GM19324 (cell line): ENCODE data around the gene PPP1R13B.
"Not testable (repeated sequence)": the region's sequence is repeated elsewhere in the genome, so short reads cannot be mapped to it uniquely, and the experiment has no call there.

Source experiments
- ATAC-seq: cut with Tn5 transposase; IDR thresholded peaks from one replicate; pipeline ENCODE4 v1.9.1; 2021; ENCODE audit warnings: mild to moderate bottlenecking, moderate library complexity; ENCODE audit not compliant: unreplicated experiment, low FRiP score

The PPP1R13B gene

GRCh38 chr14:103859416-103860202, 12.2 kb upstream of the PPP1R13B start:
- no peak for ATAC-seq

- ATAC-seq: no peak
Observed at GRCh38 chr14:103858063-103858781, 10.8 kb upstream of the PPP1R13B start.

- no peak for ATAC-seq
Observed at GRCh38 chr14:103857256-103857655, 9.9 kb upstream of the PPP1R13B start.

DNA sequence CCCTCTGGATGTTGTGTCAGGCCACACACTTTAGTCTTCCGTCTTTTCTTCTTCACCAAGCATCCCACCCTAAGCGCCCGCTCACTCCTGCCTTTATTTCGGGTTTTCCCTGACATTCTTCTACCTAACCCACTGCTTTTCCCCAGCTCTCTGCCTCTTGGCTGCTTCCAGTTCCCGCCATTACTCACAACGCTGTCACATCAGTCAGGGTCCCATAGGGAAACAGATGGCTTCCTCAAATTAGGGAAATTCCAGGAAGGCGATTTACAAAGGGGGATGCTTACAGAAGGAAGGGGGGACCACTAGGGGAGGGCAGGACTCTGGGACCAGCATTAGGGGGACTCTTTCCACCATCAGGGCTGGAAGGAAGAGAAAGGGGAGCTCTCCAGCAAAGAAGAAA, 9.2 kb upstream of the PPP1R13B start:
- no peak for ATAC-seq

DNA sequence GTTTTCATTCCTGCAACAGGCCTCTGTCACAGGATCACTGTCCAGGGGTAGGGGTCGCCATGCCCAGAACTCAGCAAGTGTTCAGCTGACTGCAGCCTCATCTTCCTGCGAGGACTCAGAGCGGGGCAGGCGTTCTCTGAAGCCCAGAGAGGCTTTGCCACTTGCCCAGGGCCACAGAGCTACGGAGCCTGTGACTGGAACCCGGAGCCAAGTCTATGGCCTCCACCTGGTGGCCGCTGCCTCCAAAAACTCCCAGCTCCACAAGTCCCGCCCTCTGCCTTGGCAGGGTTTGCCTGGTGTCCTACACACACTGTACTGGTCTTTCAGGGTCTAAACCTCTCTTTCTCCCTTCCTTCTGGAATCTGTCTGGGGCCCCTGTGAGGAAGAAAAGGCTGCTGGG, 8.7 kb upstream of the PPP1R13B start:
- ATAC-seq: no peak

GRCh38 chr14:103855734-103856095, 8.3 kb upstream of the PPP1R13B start:
- ATAC-seq: no peak

- ATAC-seq: no peak
Observed at GRCh38 chr14:103854822-103855733, 7.7 kb upstream of the PPP1R13B start.

DNA sequence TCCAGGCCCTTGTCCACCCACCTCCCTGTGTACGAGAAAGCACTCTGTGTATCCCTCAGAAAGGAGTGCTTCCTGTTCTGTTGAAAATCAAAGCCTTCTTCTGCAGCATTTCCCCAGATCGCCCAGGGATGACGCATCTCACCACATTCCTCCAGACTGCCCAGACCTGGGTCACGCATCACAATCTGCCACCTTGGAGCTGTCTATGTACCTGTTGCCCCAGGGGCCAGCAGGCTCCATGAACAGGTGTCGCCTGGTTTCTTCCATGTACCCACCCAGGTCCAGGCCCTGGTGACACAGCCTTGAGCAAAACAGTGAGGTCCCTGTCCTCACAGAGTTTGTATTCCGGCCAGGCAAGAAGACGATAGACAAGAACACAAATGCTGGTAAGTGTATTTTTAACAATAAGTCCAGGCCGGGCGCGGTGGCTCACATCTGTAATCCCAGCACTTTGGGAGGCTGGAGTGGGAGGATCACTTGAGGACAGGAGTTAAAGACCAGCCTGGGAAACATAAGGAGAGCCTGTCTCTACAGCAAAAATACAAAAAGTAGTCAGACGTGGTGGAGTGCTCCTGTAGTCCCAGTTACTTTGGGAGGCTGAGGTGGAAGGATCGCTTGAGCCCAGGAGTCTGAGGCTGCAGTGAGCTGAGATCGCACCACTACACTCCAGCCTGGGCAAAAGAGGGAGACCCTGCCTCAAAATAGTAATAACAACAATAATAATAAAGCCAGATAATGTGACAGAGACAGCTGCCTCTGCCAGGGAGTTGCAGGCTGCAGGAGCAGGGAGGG, 6.8 kb upstream of the PPP1R13B start:
- no peak for ATAC-seq

- no peak for ATAC-seq
Observed at GRCh38 chr14:103849151-103849886, 1.9 kb upstream of the PPP1R13B start.

GRCh38 chr14:103848175-103849077, 1.1 kb upstream of the PPP1R13B start:
- no peak for ATAC-seq

GRCh38 chr14:103846543-103847450, 578 bp downstream of the PPP1R13B start:
- ATAC-seq: peak; percentile 38

DNA sequence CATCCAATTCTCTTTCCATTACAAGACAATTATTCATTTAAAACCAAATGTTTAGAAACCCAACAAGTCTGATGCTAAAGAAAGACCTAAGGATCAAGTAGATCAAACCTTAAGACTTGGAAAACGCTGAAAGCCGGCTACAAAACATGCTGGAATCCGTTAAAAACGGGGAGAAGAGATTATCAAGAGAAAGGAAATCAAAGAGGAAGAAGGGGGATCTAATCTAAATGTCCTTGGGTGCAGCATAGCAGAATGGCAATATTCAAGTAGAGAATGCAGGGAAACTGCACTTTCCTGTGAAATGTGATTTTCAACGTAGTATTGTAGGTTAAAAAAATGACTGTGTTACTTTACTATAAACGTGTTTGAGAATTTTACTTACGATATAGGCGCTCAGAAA, 1.3 kb downstream of the PPP1R13B start:
- no peak for ATAC-seq

DNA sequence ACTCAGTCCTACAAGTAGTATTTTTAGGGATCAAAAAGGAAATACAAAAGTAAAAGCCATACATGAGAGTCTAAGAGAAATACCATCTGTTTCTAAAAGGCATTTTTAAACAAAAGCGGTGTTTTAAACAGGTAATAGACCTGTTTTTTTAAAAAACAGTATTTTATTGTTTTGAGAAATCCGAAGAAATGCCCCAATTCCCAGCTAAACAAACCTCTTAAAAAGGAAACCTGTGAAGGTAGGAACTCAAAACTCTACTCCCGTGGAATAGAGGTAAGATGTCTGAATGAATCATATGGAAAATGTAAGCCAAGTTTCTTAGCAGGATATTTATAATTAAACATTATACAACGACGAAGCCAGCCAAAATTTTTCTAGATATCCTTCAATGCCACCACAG, 2.0 kb downstream of the PPP1R13B start:
- no peak for ATAC-seq

DNA sequence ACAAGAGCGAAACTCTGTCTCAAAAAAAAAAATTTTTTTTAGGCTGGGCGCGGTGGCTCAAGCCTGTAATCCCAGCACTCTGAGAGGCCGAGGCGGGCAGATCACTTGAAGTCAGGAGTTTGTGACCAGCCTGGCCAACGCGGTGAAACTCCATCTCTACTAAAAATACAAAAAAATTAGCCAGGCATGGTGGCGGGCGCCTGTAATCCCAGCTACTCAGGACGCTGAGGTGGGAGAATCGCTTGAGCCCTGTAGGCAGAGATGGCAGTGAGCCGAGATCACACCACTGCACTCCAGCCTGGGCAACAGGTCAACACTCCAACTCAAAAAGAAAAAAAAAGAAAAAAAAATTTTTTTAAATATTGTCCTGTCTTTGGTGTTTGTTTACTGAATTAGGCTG, 6.1 kb downstream of the PPP1R13B start:
- not testable (repeated sequence) for ATAC-seq

- ATAC-seq: no peak
Observed at GRCh38 chr14:103840014-103840413, 7.4 kb downstream of the PPP1R13B start.

DNA sequence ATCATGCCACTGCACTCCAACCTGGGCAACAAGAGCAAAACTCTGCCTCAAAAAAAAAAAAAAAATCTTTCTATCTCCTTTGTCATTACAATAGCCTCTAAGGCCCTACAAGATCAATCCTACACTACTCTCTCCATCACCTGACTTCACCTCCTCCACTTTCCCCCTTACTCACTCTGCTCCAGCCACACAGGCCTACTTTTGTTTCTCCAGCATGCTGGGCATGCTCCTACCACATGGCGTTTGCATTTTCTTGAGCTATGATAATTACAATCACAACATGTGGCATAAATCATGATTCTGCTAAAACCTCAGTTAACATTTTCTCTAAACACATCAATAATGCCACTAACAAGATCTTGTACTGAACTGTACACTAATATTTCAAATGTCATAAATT, 7.8 kb downstream of the PPP1R13B start:
- no peak for ATAC-seq

DNA sequence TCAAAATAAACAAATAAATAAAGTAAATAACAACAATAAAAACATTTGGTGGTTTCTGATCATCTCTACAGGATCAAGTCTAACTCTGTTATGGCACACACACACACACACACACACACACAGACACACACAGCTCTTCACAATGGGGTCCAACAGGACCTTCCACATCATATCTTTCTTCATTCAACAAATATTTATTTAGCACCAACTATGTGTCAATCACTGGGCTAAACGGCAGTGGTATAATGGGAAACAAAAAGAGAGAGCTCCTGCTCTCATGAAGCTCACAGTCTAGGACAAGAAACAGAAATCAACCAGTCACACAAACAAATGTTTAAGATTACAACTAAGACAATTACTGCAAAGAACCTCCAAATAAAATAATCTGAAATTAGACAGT, 9.3 kb downstream of the PPP1R13B start:
- no peak for ATAC-seq
